OCI-LY3 (cell line): ENCODE data around the gene GARNL3.

Experiments
- EZH2phosphoT487 ChIP-seq: fragments of 200-600 bp; shearing (Covaris generic); IDR thresholded peaks from 2 replicates; pipeline ENCODE4 v1.6.1; 2018; ENCODE audit warnings: antibody characterized with exemption, mixed run types, low read depth
- TF ChIP-seq, protein P1 (sequence below): fragments of 200-600, 300-600 bp; sonication (generic); IDR thresholded peaks from 2 replicates; pipeline ENCODE4 v1.5.1; 2014; ENCODE audit warnings: antibody characterized with exemption, low read length, low read depth

DNA sequence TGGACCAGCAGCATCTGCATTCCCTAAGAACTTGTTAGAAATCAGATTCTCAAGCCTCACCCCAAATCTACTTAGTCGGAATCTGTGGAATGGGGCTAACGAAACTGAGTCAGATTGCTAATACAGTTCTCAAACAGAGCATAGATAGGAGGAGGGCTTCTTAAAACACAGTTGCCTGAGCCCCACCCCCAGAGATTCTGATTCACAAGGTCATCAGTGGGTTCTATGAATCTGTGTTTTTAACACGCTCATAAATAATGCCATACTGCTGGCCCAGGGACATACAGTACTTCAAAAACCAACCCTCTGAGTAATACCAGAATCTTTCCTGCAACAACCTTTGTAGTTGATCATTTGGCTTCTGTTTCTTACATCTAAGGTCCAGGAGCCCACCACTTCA lies 32.9 kb upstream of the GARNL3 start:
- TF ChIP-seq, protein P1, sequence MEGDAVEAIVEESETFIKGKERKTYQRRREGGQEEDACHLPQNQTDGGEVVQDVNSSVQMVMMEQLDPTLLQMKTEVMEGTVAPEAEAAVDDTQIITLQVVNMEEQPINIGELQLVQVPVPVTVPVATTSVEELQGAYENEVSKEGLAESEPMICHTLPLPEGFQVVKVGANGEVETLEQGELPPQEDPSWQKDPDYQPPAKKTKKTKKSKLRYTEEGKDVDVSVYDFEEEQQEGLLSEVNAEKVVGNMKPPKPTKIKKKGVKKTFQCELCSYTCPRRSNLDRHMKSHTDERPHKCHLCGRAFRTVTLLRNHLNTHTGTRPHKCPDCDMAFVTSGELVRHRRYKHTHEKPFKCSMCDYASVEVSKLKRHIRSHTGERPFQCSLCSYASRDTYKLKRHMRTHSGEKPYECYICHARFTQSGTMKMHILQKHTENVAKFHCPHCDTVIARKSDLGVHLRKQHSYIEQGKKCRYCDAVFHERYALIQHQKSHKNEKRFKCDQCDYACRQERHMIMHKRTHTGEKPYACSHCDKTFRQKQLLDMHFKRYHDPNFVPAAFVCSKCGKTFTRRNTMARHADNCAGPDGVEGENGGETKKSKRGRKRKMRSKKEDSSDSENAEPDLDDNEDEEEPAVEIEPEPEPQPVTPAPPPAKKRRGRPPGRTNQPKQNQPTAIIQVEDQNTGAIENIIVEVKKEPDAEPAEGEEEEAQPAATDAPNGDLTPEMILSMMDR, result no peak
- no peak for TF ChIP-seq EZH2phosphoT487
